A673 (cell line): Measurements from ENCODE around the gene BICC1. TPM values are rescaled to one million over a fixed set of nuclear protein-coding genes. Genes with fewer than 3 reads are reported as not detected.

Experiments used
- BruUV-seq: library from RNA; stranded (reverse); fragments of 400-500 nt; replicated peaks from 2 replicates; lab custom pipeline; 2021; lab: Mats Ljungman, UMichigan
- CTCF ChIA-PET: fragments of 300-600 bp; sonication (Branson Sonifier 250); formaldehyde crosslinking; loops from one replicate; lab custom pipeline; 2022; ENCODE audit warnings: antibody characterized with exemption; lab: Charles Lee
- POLR2A ChIA-PET: fragments of 300-600 bp; sonication (Branson Sonifier 250); formaldehyde crosslinking; loops from one replicate; lab custom pipeline; 2022; ENCODE audit warnings: antibody characterized with exemption; ENCODE audit not compliant: low non-redundant PET; lab: Charles Lee
- DNase-seq: peaks from one replicate; pipeline ENCODE4 v3.0.0-alpha.2; 2015; ENCODE audit warnings: low spot score
- H3K27ac ChIP-seq: fragments of 200-600 bp; sonication (generic); 2 replicates; pipeline ENCODE4 v1.5.1; 2016; ENCODE audit warnings: mixed run types, low read depth, mild to moderate bottlenecking, mixed read lengths, antibody characterized with exemption, low read length; ENCODE audit not compliant: poor library complexity, severe bottlenecking
- H3K27me3 ChIP-seq: fragments of 200-600 bp; sonication (generic); replicated peaks from 2 replicates; pipeline ENCODE4 v1.6.1; 2017; ENCODE audit warnings: mixed run types, low read depth, mild to moderate bottlenecking, mixed read lengths, antibody characterized with exemption, low read length; ENCODE audit not compliant: insufficient read depth, poor library complexity
- H3K36me3 ChIP-seq: fragments of 200-600 bp; sonication (generic); 2 replicates; pipeline ENCODE4 v1.6.1; 2016; ENCODE audit warnings: mixed run types, mild to moderate bottlenecking, mixed read lengths, antibody characterized with exemption, low read length; ENCODE audit not compliant: insufficient read depth, poor library complexity, severe bottlenecking
- H3K4me1 ChIP-seq: fragments of 200-600 bp; sonication (generic); 2 replicates; pipeline ENCODE4 v1.6.1; 2017; ENCODE audit warnings: mixed run types, mild to moderate bottlenecking, mixed read lengths, antibody characterized with exemption, low read length; ENCODE audit not compliant: insufficient read depth, poor library complexity, severe bottlenecking
- H3K4me3 ChIP-seq: fragments of 200-600 bp; sonication (generic); 2 replicates; pipeline ENCODE4 v1.5.1; 2016; ENCODE audit warnings: low read depth, mixed run types, mild to moderate bottlenecking, mixed read lengths, low read length; ENCODE audit not compliant: poor library complexity, severe bottlenecking
- H3K9me3 ChIP-seq: fragments of 200-600 bp; sonication (generic); 2 replicates; pipeline ENCODE4 v1.6.1; 2016; ENCODE audit warnings: mixed run types, low read depth, mild to moderate bottlenecking, mixed read lengths, antibody characterized with exemption, low read length; ENCODE audit not compliant: poor library complexity, severe bottlenecking
- CTCF ChIP-seq: fragments of 300-800, 200-600 bp; sonication (generic); conservative IDR thresholded peaks from 2 replicates; pipeline ENCODE4 v1.5.1; 2017; ENCODE audit warnings: low read depth, mild to moderate bottlenecking, antibody characterized with exemption, low read length, moderate library complexity, mixed read lengths
- EZH2 ChIP-seq: fragments of 200-600 bp; sonication (generic); IDR thresholded peaks from 2 replicates; pipeline ENCODE4 v1.6.1; 2017; ENCODE audit warnings: borderline replicate concordance, low read depth, mild to moderate bottlenecking, mixed read lengths, antibody characterized with exemption, low read length; ENCODE audit not compliant: poor library complexity, severe bottlenecking
- intact Hi-C: fragments of 100-400 bp; cut with micrococcal nuclease; formaldehyde crosslinking; loops from one replicate; pipeline ENCODE4 v1.10.0; 2022; ENCODE audit not compliant: unreplicated experiment
- total RNA-seq: library from RNA; stranded (reverse); gene quantifications from 2 replicates; pipeline ENCODE4 v1.2.3, GENCODE V29; 2021

BICC1 gene
- total RNA-seq, 1 experiment from 2014 or later, result 1.6 TPM

GRCh38 chr10:58477122-58477521 lies 35.5 kb upstream of the BICC1 start:
- peak; percentile 25 for DNase-seq
- Histone ChIP-seq H3K4me3 (no peak overlapping the region), H3K27me3 (no peaks in the 10 kb centered on the region), H3K4me1 (no peaks in the 10 kb centered on the region), H3K9me3 (no peaks in the 10 kb centered on the region), H3K36me3 (no peaks in the 10 kb centered on the region), H3K27ac (no peak overlapping the region)
- TF ChIP-seq EZH2 (no peak), CTCF (no peak)
- ChIA-PET POLR2A (no interaction called here), CTCF (interaction anchor here (0.6 kb wide), 1 partner anchor 88 kb away, joined by 7 read pairs; no protein-coding TSS in a partner anchor)
- intact Hi-C loops, result no loop called here
- no TSS peak for BruUV-seq

- no peaks in the 10 kb centered on the region for H3K27me3 ChIP-seq
- CTCF ChIA-PET, result no interaction called here
- intact Hi-C loops, result no loop called here
- H3K4me3 ChIP-seq, result no peak overlapping the region
- POLR2A ChIA-PET, result no interaction called here
- H3K4me1 ChIP-seq, result no peaks in the 10 kb centered on the region
- no peaks in the 10 kb centered on the region for H3K36me3 ChIP-seq
- no peak for DNase-seq
- H3K27ac ChIP-seq, result no peak overlapping the region
- no TSS peak for BruUV-seq
- no peak for TF ChIP-seq CTCF
- TF ChIP-seq EZH2, result no peak
- no peaks in the 10 kb centered on the region for H3K9me3 ChIP-seq
These were observed 34.8 kb upstream of the BICC1 start for GRCh38 chr10:58477902-58478301.

GRCh38 chr10:58479045-58479444 lies 33.6 kb upstream of the BICC1 start:
- intact Hi-C loops, result no loop called here
- Histone ChIP-seq H3K36me3 (no peaks in the 10 kb centered on the region), H3K4me3 (no peak overlapping the region), H3K9me3 (no peaks in the 10 kb centered on the region), H3K27me3 (no peaks in the 10 kb centered on the region), H3K27ac (no peak overlapping the region), H3K4me1 (no peaks in the 10 kb centered on the region)
- BruUV-seq, result no TSS peak
- no peak for TF ChIP-seq EZH2
- no peak for TF ChIP-seq CTCF
- CTCF ChIA-PET, result no interaction called here
- POLR2A ChIA-PET, result no interaction called here
- no peak for DNase-seq
